ENCODE measurements around the gene MBD4.

MBD4 gene

GRCh38 chr3:129382366-129382765 lies 57.4 kb downstream of the MBD4 start:
- DNase-seq (ENCODE audit: low spot score), result no peak

Data from COLO829 (cell line).